HCT116 (cell line): ENCODE measurements around the gene DDX18. TPM values are rescaled to one million over a fixed set of nuclear protein-coding genes. Genes with fewer than 3 reads are reported as not detected.

Source experiments
- ATAC-seq: fragments of 200-7000 bp; cut with Tn5 transposase; 2 replicates; pipeline ENCODE4 v1.9.1; 2020; ENCODE audit warnings: mild to moderate bottlenecking, moderate library complexity
- BruUV-seq: library from RNA; stranded (reverse); fragments of 400-500 nt; replicated peaks from 2 replicates; lab custom pipeline; 2021; lab: Mats Ljungman, UMichigan
- CTCF ChIA-PET: fragments of 300-600 bp; sonication (Branson Sonifier 250); formaldehyde crosslinking; loops from one replicate; lab custom pipeline; 2021; ENCODE audit warnings: antibody characterized with exemption; lab: Charles Lee
- POLR2A ChIA-PET: fragments of 300-600, 350-600 bp; sonication (Branson Sonifier 250); formaldehyde crosslinking; loops from one replicate; lab custom pipeline; 2021; ENCODE audit warnings: antibody characterized with exemption; lab: Charles Lee
- RAD21 ChIA-PET, 2 experiments: fragments of 300-600 bp; sonication (Branson Sonifier 250); formaldehyde crosslinking; loops; one replicate each; lab custom pipeline; 2023; ENCODE audit warnings: low total read pairs in 2 of 2; ENCODE audit not compliant: uncharacterized antibody in 2 of 2, unreplicated experiment in 2 of 2, low non-redundant PET in 1 of 2; lab: Charles Lee
- DNase-seq: peaks from one replicate; pipeline ENCODE4 v3.0.0-alpha.2; 2010; ENCODE audit warnings: low read depth, low spot score
- H2AFZ ChIP-seq: fragments of 200-600 bp; shearing (Covaris generic), sonication (generic); 2 replicates; pipeline ENCODE4 v1.6.1; 2017; ENCODE audit warnings: low read depth, mixed run types, mixed read lengths, antibody characterized with exemption, low read length; ENCODE audit not compliant: poor library complexity, severe bottlenecking
- H3K27ac ChIP-seq: 2 replicates; pipeline ENCODE4 v1.5.1; 2012; ENCODE audit warnings: low read depth, low read length
- H3K27me3 ChIP-seq: fragments of 200-600 bp; sonication (generic); 2 replicates; pipeline ENCODE4 v1.6.1; 2016; ENCODE audit warnings: mixed run types, low read length, mixed read lengths; ENCODE audit not compliant: insufficient read depth
- H3K36me3 ChIP-seq, 2 experiments: fragments of 200-500 bp in 1 of 2; fragments of 200-600 bp in 1 of 2; sonication (Bioruptor generic) in 1 of 2; sonication (generic) in 1 of 2; 2 replicates each; pipeline versions ENCODE4 v1.5.1 to v1.6.1; 2014 to 2016; ENCODE audit warnings: low read length in 2 of 2, inconsistent platforms in 1 of 2, mixed read lengths in 1 of 2, mixed run types in 1 of 2; ENCODE audit not compliant: insufficient read depth in 2 of 2, control insufficient read depth in 1 of 2
- H3K4me1 ChIP-seq, 2 experiments: fragments of 200-600 bp in 1 of 2; sonication (generic) in 1 of 2; 2 replicates each; pipeline versions ENCODE4 v1.5.1 to v1.6.1; 2012 to 2017; ENCODE audit warnings: low read length in 2 of 2, inconsistent platforms in 1 of 2, mild to moderate bottlenecking in 1 of 2, mixed read lengths in 1 of 2, mixed run types in 1 of 2, moderate library complexity in 1 of 2; ENCODE audit not compliant: insufficient read depth in 2 of 2, control insufficient read depth in 1 of 2
- H3K4me2 ChIP-seq: fragments of 200-600 bp; sonication (generic); 2 replicates; pipeline ENCODE4 v1.6.1; 2017; ENCODE audit warnings: mixed run types, low read length, mixed read lengths
- H3K4me3 ChIP-seq, 2 experiments: fragments of 200-600 bp in 1 of 2; sonication (generic) in 1 of 2; replicated peaks in 1 of 2; 2 replicates each; pipeline ENCODE4 v1.5.1; 2011 to 2016; ENCODE audit warnings: low read length in 2 of 2, control low read depth in 1 of 2, low read depth in 1 of 2, mild to moderate bottlenecking in 1 of 2, mixed read lengths in 1 of 2, mixed run types in 1 of 2
- H3K79me2 ChIP-seq: fragments of 200-600 bp; sonication (generic); 2 replicates; pipeline ENCODE4 v1.6.1; 2017; ENCODE audit warnings: mild to moderate bottlenecking, mixed run types, low read length, moderate library complexity, mixed read lengths; ENCODE audit not compliant: insufficient read depth
- H3K9ac ChIP-seq: fragments of 200-600 bp; sonication (generic); 2 replicates; pipeline ENCODE4 v1.6.1; 2016; ENCODE audit warnings: low read length, mixed read lengths
- H3K9me2 ChIP-seq: fragments of 200-600 bp; sonication (generic), shearing (Covaris generic); 2 replicates; pipeline ENCODE4 v1.6.1; 2017; ENCODE audit warnings: mixed run types, mild to moderate bottlenecking, moderate library complexity; ENCODE audit not compliant: insufficient read depth
- H3K9me3 ChIP-seq, 2 experiments: fragments of 200-500 bp in 1 of 2; fragments of 200-600 bp in 1 of 2; sonication (Bioruptor generic) in 1 of 2; sonication (generic) in 1 of 2; 2 replicates each; pipeline ENCODE4 v1.6.1; 2014 to 2017; ENCODE audit warnings: low read length in 2 of 2, mixed read lengths in 2 of 2, inconsistent platforms in 1 of 2, low read depth in 1 of 2, mild to moderate bottlenecking in 1 of 2, mixed run types in 1 of 2, moderate library complexity in 1 of 2; ENCODE audit not compliant: control insufficient read depth in 1 of 2, insufficient read depth in 1 of 2
- H4K20me1 ChIP-seq: fragments of 200-600 bp; sonication (generic), shearing (Covaris generic); 2 replicates; pipeline ENCODE4 v1.6.1; 2017; ENCODE audit warnings: mixed run types, mild to moderate bottlenecking, moderate library complexity; ENCODE audit not compliant: insufficient read depth
- EGR1 ChIP-seq: IDR thresholded peaks from 2 replicates; pipeline ENCODE4 v1.6.1; 2012; ENCODE audit warnings: low read depth
- FOSL1 ChIP-seq: IDR thresholded peaks from 2 replicates; pipeline ENCODE4 v1.6.1; 2012; ENCODE audit warnings: low read depth
- JUND ChIP-seq: IDR thresholded peaks from 2 replicates; pipeline ENCODE4 v1.6.1; 2012
- POLR2A ChIP-seq: IDR thresholded peaks from 2 replicates; pipeline ENCODE4 v1.7.0; 2011; ENCODE audit warnings: borderline replicate concordance; ENCODE audit not compliant: insufficient read depth, insufficient read length; ENCODE audit errors: extremely low read depth
- SP1 ChIP-seq: IDR thresholded peaks from 2 replicates; pipeline ENCODE4 v1.6.1; 2012; ENCODE audit warnings: low read depth
- YY1 ChIP-seq: IDR thresholded peaks from 2 replicates; pipeline ENCODE4 v1.6.1; 2011; ENCODE audit warnings: low read length, low read depth, moderate library complexity, mild to moderate bottlenecking; ENCODE audit not compliant: insufficient replicate concordance; ENCODE audit errors: extremely low read depth
- ZBTB33 ChIP-seq: IDR thresholded peaks from 2 replicates; pipeline ENCODE4 v1.6.1; 2011; ENCODE audit warnings: mild to moderate bottlenecking, low read length, moderate library complexity; ENCODE audit not compliant: insufficient replicate concordance; ENCODE audit errors: extremely low read depth
- ZFX ChIP-seq: fragments of 450-650 bp; IDR thresholded peaks from 2 replicates; pipeline ENCODE4 v1.6.1; 2017
- intact Hi-C: fragments of 100-400 bp; cut with micrococcal nuclease; formaldehyde crosslinking; loops from 2 replicates; pipeline ENCODE4 v1.10.0; 2022
- total RNA-seq: library from RNA; stranded (reverse); gene quantifications from one replicate; pipeline ENCODE4 v1.2.1, GENCODE V29; 2021; ENCODE audit not compliant: unreplicated experiment
- TF ChIP-seq, protein P1 (sequence below): IDR thresholded peaks from 2 replicates; pipeline ENCODE4 v1.6.1; 2012; ENCODE audit warnings: low read depth
- TF ChIP-seq, protein P2 (sequence below): IDR thresholded peaks from 2 replicates; pipeline ENCODE4 v1.6.1; 2012

DDX18 gene
- total RNA-seq, 1 experiment from 2014 or later: 99.7 TPM

GRCh38 chr2:117853873-117854272 is 39.4 kb downstream of the DDX18 start:
- Histone ChIP-seq H3K4me1 (peaks cover 6 to 14% of the 10 kb centered on the region in 2 experiments), H3K27ac (no peak overlapping the region), H2AFZ (no peak overlapping the region), H3K9ac (no peak overlapping the region), H3K4me2 (no peak overlapping the region), H3K36me3 (no peaks in the 10 kb centered on the region), H3K9me3 (no peaks in the 10 kb centered on the region), H3K4me3 (no peak overlapping the region), H3K27me3 (0 out of 2 replicates have a peak, but pooled peaks cover 11% of the 10 kb centered on the region), H3K9me2 (no peaks in the 10 kb centered on the region), H4K20me1 (no peaks in the 10 kb centered on the region), H3K79me2 (no peaks in the 10 kb centered on the region)
- intact Hi-C loops: no loop called here
- POLR2A ChIA-PET: no interaction called here
- ATAC-seq (no peak), DNase-seq (no peak)
- no TSS peak for BruUV-seq
- TF ChIP-seq, protein P1, sequence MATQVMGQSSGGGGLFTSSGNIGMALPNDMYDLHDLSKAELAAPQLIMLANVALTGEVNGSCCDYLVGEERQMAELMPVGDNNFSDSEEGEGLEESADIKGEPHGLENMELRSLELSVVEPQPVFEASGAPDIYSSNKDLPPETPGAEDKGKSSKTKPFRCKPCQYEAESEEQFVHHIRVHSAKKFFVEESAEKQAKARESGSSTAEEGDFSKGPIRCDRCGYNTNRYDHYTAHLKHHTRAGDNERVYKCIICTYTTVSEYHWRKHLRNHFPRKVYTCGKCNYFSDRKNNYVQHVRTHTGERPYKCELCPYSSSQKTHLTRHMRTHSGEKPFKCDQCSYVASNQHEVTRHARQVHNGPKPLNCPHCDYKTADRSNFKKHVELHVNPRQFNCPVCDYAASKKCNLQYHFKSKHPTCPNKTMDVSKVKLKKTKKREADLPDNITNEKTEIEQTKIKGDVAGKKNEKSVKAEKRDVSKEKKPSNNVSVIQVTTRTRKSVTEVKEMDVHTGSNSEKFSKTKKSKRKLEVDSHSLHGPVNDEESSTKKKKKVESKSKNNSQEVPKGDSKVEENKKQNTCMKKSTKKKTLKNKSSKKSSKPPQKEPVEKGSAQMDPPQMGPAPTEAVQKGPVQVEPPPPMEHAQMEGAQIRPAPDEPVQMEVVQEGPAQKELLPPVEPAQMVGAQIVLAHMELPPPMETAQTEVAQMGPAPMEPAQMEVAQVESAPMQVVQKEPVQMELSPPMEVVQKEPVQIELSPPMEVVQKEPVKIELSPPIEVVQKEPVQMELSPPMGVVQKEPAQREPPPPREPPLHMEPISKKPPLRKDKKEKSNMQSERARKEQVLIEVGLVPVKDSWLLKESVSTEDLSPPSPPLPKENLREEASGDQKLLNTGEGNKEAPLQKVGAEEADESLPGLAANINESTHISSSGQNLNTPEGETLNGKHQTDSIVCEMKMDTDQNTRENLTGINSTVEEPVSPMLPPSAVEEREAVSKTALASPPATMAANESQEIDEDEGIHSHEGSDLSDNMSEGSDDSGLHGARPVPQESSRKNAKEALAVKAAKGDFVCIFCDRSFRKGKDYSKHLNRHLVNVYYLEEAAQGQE: no peak
- no peak for TF ChIP-seq ZFX
- RAD21 ChIA-PET: no interaction called here
- CTCF ChIA-PET: no interaction called here

- intact Hi-C loops: no loop called here
- Histone ChIP-seq H3K79me2 (no peaks in the 10 kb centered on the region), H3K9me2 (no peaks in the 10 kb centered on the region), H3K9me3 (no peaks in the 10 kb centered on the region), H3K4me2 (no peak overlapping the region), H3K4me1 (peaks cover 6 to 14% of the 10 kb centered on the region in 2 experiments), H3K27ac (no peak overlapping the region), H2AFZ (no peak overlapping the region), H4K20me1 (no peaks in the 10 kb centered on the region)
- ChIA-PET RAD21 (no interaction called here), POLR2A (no interaction called here)
- no TSS peak for BruUV-seq
- TF ChIP-seq YY1 (no peak), EGR1 (no peak), SP1 (no peak), POLR2A (no peak), JUND (no peak), FOSL1 (no peak), ZBTB33 (no peak)
- TF ChIP-seq, protein P2, sequence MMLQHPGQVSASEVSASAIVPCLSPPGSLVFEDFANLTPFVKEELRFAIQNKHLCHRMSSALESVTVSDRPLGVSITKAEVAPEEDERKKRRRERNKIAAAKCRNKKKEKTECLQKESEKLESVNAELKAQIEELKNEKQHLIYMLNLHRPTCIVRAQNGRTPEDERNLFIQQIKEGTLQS: no peak
- TF ChIP-seq, all 23 proteins: peak for 0
- H3K36me3 ChIP-seq: no peaks in the 10 kb centered on the region
- H3K9ac ChIP-seq: no peak overlapping the region
- no peak overlapping the region for H3K4me3 ChIP-seq
- DNase-seq: no peak
- ATAC-seq: no peak
- CTCF ChIA-PET: no interaction called here
- H3K27me3 ChIP-seq: 0 out of 2 replicates have a peak, but pooled peaks cover 11% of the 10 kb centered on the region
Observed at GRCh38 chr2:117854610-117855009, 40.1 kb downstream of the DDX18 start.
